Keratinocyte (primary cell): ENCODE data around the gene TAF1A. TPM values are rescaled to one million over a fixed set of nuclear protein-coding genes. Genes with fewer than 3 reads are reported as not detected.

ENCODE experiments used
- DNase-seq: peaks from one replicate; pipeline ENCODE4 v3.0.0-alpha.2; 2011; ENCODE audit warnings: low read depth, missing footprints, low spot score
- FAIRE-seq: peaks from 2 replicates; lab custom pipeline; 2011; peaks lifted over from hg19 to GRCh38; lab: Jason Lieb, UNC
- H2AFZ ChIP-seq: 2 replicates; pipeline ENCODE4 v1.6.0; 2012; ENCODE audit warnings: low read length, control low read depth, inconsistent platforms; ENCODE audit not compliant: control insufficient read depth
- H3K27ac ChIP-seq: 2 replicates; pipeline ENCODE4 v1.5.1; 2011; ENCODE audit warnings: low read length; ENCODE audit not compliant: control insufficient read depth, insufficient read depth
- H3K27me3 ChIP-seq: 3 replicates; pipeline ENCODE4 v1.6.0; 2011; ENCODE audit warnings: low read length; ENCODE audit not compliant: control insufficient read depth, insufficient read depth; ENCODE audit errors: extremely low read depth
- H3K36me3 ChIP-seq, 2 experiments: 2 replicates in 1 of 2; 3 replicates in 1 of 2; pipeline ENCODE4 v1.5.1; 2011; ENCODE audit warnings: low read length in 2 of 2, mild to moderate bottlenecking in 1 of 2; ENCODE audit not compliant: control insufficient read depth in 2 of 2, insufficient read depth in 2 of 2; ENCODE audit errors: extremely low read depth in 1 of 2
- H3K4me1 ChIP-seq: 3 replicates; pipeline ENCODE4 v1.5.1; 2011; ENCODE audit warnings: low read length; ENCODE audit not compliant: control insufficient read depth, insufficient read depth; ENCODE audit errors: extremely low read depth
- H3K4me2 ChIP-seq: 3 replicates; pipeline ENCODE4 v1.6.0; 2011; ENCODE audit warnings: low read depth, low read length; ENCODE audit not compliant: control insufficient read depth, insufficient read depth; ENCODE audit errors: extremely low read depth
- H3K4me3 ChIP-seq, 3 experiments: fragments of 200-600 bp in 1 of 3; sonication (generic) in 1 of 3; 2 replicates in 2 of 3; 3 replicates in 1 of 3; pipeline ENCODE4 v1.5.1; 2011 to 2016; ENCODE audit warnings: low read length in 3 of 3, mild to moderate bottlenecking in 3 of 3, control low read depth in 2 of 3, inconsistent platforms in 1 of 3, low read depth in 1 of 3, mixed read lengths in 1 of 3, mixed run types in 1 of 3, moderate library complexity in 1 of 3; ENCODE audit not compliant: control insufficient read depth in 2 of 3, insufficient read depth in 2 of 3; ENCODE audit errors: extremely low read depth in 1 of 3
- H3K79me2 ChIP-seq: 2 replicates; pipeline ENCODE4 v1.6.0; 2012; ENCODE audit warnings: low read length; ENCODE audit not compliant: control insufficient read depth, insufficient read depth
- H3K9ac ChIP-seq: 3 replicates; pipeline ENCODE4 v1.6.0; 2011; ENCODE audit warnings: low read length; ENCODE audit not compliant: control insufficient read depth, insufficient read depth; ENCODE audit errors: extremely low read depth
- H3K9me1 ChIP-seq: 3 replicates; pipeline ENCODE4 v1.6.0; 2011; ENCODE audit warnings: low read length; ENCODE audit not compliant: control insufficient read depth, insufficient read depth; ENCODE audit errors: extremely low read depth
- H3K9me3 ChIP-seq: 2 replicates; pipeline ENCODE4 v1.5.1; 2012; ENCODE audit warnings: low read depth, low read length; ENCODE audit not compliant: control insufficient read depth
- H4K20me1 ChIP-seq: 3 replicates; pipeline ENCODE4 v1.6.0; 2011; ENCODE audit warnings: low read length; ENCODE audit not compliant: control insufficient read depth, insufficient read depth; ENCODE audit errors: extremely low read depth
- CTCF ChIP-seq, 3 experiments: IDR thresholded peaks in 1 of 3; conservative IDR thresholded peaks in 1 of 3; optimal IDR thresholded peaks in 1 of 3; 2 replicates in 2 of 3; 3 replicates in 1 of 3; pipeline versions ENCODE3 to v1.5.1; 2011; ENCODE audit warnings: low read length in 3 of 3, mild to moderate bottlenecking in 3 of 3, moderate library complexity in 2 of 3, control low read depth in 1 of 3, inconsistent platforms in 1 of 3; ENCODE audit not compliant: insufficient read depth in 2 of 3; ENCODE audit errors: extremely low read depth in 1 of 3
- EZH2 ChIP-seq: IDR thresholded peaks from one replicate; pipeline ENCODE4 v1.6.1; 2012; ENCODE audit warnings: inconsistent platforms, mild to moderate bottlenecking, low read length, moderate library complexity
- dilution Hi-C: fragments of 300-500 bp; cut with MboI; formaldehyde crosslinking; loops from one replicate; pipeline ENCODE4 v1.7.0; 2020; ENCODE audit warnings: low sequenced_read_pairs; ENCODE audit not compliant: extremely low pct_ligation_motif_present
- polyA plus RNA-seq, 5 experiments: library from polyadenylated mRNA; depleted of rRNA in 3 of 5; stranded (reverse) in 3 of 5; stranded (forward) in 1 of 5; unstranded in 1 of 5; fragments of >200 nt; gene quantifications; 1 replicate in 1 of 5; 2 replicates in 3 of 5; 3 replicates in 1 of 5; pipeline versions ENCODE4 v1.2.1 to v1.2.3, GENCODE V29; 2011 to 2012; ENCODE audit warnings: missing spikeins in 2 of 5, low read depth in 1 of 5, low replicate concordance in 1 of 5

TAF1A gene
- polyA plus RNA-seq, 1 donor (not counting 4 experiments of a cell fraction or from before 2014, with no cell fraction given): 7.2 TPM

GRCh38 chr1:222579316-222579715 is 10.4 kb downstream of the TAF1A start:
- Histone ChIP-seq H3K9me1 (no peaks in the 10 kb centered on the region), H2AFZ (no peak overlapping the region), H3K9me3 (no peaks in the 10 kb centered on the region), H3K4me2 (no peak overlapping the region), H4K20me1 (no peaks in the 10 kb centered on the region), H3K36me3 (peaks cover 1 to 15% of the 10 kb centered on the region in 2 experiments), H3K79me2 (peaks cover 4% of the 10 kb centered on the region), H3K4me3 (no peak overlapping the region), H3K9ac (no peak overlapping the region), H3K27ac (no peak overlapping the region), H3K27me3 (no peaks in the 10 kb centered on the region), H3K4me1 (peaks cover 21% of the 10 kb centered on the region)
- dilution Hi-C loops: no loop called here
- TF ChIP-seq CTCF (optimal IDR thresholded peaks at IDR 0.05 in 1 of 3, IDR thresholded peaks at IDR 0.05 in 1 of 3, conservative IDR thresholded peaks at IDR 0.05 in 1 of 3; ENCODE audit: extremely low read depth in 1 of 3, insufficient read depth in 2 of 3, low read length in 3 of 3) (no peak), EZH2 (no peak)
- DNase-seq (no peak), FAIRE-seq (no peak)

GRCh38 chr1:222570837-222571236 is 18.9 kb downstream of the TAF1A start:
- dilution Hi-C loops: no loop called here
- FAIRE-seq: no peak

More at GRCh38 chr1:222570837-222571236, 18.9 kb downstream of the TAF1A start:
- Histone ChIP-seq H2AFZ (no peak overlapping the region), H3K9me1 (no peaks in the 10 kb centered on the region), H4K20me1 (no peaks in the 10 kb centered on the region), H3K27me3 (no peaks in the 10 kb centered on the region), H3K9ac (no peak overlapping the region), H3K4me2 (no peak overlapping the region), H3K27ac (no peak overlapping the region), H3K4me3 (no peak overlapping the region), H3K79me2 (no peaks in the 10 kb centered on the region), H3K9me3 (no peaks in the 10 kb centered on the region), H3K4me1 (no peaks in the 10 kb centered on the region), H3K36me3 (peaks cover 0 to 5% of the 10 kb centered on the region in 2 experiments)
- no peak for TF ChIP-seq EZH2
- TF ChIP-seq CTCF (optimal IDR thresholded peaks at IDR 0.05 in 1 of 3, IDR thresholded peaks at IDR 0.05 in 1 of 3, conservative IDR thresholded peaks at IDR 0.05 in 1 of 3; ENCODE audit: extremely low read depth in 1 of 3, insufficient read depth in 2 of 3, low read length in 3 of 3): no peak
- DNase-seq: no peak
